Inflammatory macrophage (primary cell): ENCODE measurements around the gene ARHGAP6.

Source experiments
- DNase-seq, 2 donors: peaks; one replicate each; pipeline ENCODE4 v3.0.0-alpha.2; 2020 to 2022

ARHGAP6 gene

DNA sequence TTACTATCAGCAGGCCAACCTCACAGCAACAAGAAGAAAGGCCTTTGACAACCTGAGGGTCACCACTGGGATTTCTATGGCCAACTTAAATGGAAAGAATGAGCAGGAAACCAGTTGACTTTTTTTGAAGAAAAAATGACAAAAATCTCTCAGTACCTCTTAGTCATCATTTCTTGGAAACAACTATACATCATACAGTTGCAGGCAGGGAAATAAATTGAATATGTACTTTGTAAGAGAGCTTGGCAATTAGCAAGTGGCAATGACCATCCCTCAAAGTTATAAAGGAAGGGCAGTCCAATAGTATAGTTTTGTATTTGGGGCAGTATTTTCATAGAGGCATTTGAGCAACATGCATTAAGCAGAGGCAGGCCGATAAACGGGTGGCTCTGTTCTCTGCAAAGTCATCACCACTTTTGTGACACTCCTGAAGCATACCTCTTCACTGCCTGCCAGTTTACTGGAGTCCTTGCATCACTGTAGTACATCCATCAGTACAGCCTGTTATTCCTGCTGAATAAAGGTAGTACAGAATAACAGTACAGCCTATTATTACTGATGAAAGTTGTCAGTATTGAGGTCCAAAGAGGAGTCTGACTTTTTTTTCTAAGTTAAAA lies 455.8 kb downstream of the ARHGAP6 start:
- DNase-seq: no peak

DNA sequence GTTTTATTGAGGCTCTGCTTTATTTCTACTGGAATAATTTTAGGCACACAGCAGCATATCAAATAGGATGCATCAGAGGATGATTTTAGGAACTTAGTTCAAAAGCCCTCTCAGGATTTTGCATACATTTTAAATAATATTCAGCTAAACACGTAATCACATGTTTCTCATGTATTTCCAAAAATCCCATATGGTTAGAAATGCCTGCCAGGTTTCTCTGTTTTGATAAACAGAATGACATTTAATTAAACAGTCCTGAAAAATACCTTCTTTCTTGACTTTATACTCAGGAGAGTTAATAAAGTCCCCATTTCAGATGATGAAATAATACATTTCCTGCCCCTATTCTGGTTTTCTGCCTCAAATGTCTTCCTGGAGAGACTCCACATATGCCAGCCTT lies 459.0 kb downstream of the ARHGAP6 start:
- no peak for DNase-seq

DNA sequence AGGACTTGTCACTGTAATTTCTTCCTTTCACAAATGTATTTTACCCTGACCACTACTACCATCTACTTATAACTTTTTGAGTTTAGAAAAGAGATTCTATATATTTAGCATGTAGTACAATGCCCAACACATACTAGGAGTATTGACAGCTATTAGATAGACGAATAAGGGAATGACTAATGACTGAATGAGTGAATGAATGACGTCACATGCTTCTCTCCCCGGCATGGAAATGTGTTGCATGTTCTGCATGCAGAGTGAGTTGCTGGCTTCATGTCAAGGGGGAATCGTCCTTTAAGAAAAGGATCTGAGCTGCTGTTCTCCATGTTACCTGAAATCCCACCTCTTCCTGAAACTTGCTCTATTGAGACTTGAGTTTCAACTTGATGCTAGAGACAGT lies 459.9 kb downstream of the ARHGAP6 start:
- DNase-seq: no peak

- DNase-seq: no peak
Measured at GRCh38 chrX:11197671-11198070, 468.0 kb downstream of the ARHGAP6 start.

- DNase-seq: no peak
Measured at GRCh38 chrX:11196476-11196875, 469.2 kb downstream of the ARHGAP6 start.

- peak in 1 of 2 donors; percentile 9 for DNase-seq
Measured at GRCh38 chrX:11193035-11193469, 472.7 kb downstream of the ARHGAP6 start.

GRCh38 chrX:11190745-11191510 lies 474.8 kb downstream of the ARHGAP6 start:
- no peak for DNase-seq

GRCh38 chrX:11189097-11189496 lies 476.6 kb downstream of the ARHGAP6 start:
- DNase-seq: no peak

- DNase-seq: no peak
Measured at GRCh38 chrX:11188664-11189063, 477.1 kb downstream of the ARHGAP6 start.

DNA sequence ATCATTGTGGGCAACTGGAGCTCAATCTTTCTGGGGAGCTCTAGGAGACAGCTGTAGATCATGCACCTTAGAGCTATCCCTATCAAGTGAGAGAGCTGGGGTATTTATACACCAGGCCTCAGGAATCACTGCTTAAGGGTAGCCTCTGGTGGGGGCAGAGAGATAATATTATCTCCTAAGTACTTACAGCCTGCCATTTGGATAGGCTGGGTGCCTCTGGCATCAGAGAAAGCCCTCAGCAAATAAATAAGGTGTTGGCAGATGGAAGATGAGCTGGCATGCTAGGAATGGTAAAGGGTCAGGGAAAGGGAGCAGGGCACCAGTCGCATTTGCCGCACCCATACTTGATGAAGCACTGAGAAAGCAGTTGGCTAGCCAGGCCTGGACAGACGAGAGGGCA lies 478.7 kb downstream of the ARHGAP6 start:
- no peak for DNase-seq

GRCh38 chrX:11185861-11186260 lies 479.9 kb downstream of the ARHGAP6 start:
- no peak for DNase-seq

DNA sequence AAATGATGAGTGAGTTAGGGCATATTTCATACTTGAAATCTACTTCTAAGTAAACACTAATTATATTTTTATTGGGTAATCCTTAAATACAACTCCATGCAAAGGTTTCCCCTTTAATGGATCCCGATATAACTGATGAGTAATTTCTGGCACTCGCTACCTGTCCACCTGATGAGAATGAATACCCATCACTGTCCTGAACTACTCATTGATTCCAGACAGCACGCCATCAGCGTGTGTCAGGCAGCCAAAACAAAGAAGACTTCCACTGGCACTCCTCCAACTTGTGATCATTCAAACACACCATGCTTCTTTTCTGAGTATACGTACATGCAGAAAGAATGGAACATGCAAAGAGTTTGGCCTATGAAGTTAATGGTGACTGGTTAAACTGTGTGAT lies 485.1 kb downstream of the ARHGAP6 start:
- no peak for DNase-seq

- no peak for DNase-seq
Measured at GRCh38 chrX:11172415-11172814, 493.3 kb downstream of the ARHGAP6 start.

- DNase-seq: no peak
Measured at GRCh38 chrX:11171956-11172355, 493.8 kb downstream of the ARHGAP6 start.

GRCh38 chrX:11164433-11164832 lies 501.3 kb downstream of the ARHGAP6 start:
- no peak for DNase-seq

DNA sequence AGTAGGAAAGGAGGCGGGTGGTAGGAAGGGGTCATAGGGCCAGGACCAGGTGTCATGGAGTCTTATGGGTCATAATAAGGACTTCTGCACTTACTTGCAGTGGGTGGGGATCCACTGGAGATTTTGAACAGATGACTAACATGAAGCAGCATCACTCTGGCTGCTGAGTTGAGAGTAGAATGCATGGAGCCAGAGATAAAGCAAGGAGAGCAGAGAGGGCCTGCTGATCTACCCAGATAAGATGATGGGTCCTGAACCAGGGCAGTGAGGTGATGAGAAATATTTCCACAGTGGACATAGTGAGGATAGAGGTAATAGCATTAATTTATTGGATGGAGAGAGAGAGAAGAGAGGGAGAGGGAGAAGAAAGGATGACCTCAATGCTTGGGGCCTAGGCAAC lies 506.6 kb downstream of the ARHGAP6 start:
- DNase-seq: no peak

DNA sequence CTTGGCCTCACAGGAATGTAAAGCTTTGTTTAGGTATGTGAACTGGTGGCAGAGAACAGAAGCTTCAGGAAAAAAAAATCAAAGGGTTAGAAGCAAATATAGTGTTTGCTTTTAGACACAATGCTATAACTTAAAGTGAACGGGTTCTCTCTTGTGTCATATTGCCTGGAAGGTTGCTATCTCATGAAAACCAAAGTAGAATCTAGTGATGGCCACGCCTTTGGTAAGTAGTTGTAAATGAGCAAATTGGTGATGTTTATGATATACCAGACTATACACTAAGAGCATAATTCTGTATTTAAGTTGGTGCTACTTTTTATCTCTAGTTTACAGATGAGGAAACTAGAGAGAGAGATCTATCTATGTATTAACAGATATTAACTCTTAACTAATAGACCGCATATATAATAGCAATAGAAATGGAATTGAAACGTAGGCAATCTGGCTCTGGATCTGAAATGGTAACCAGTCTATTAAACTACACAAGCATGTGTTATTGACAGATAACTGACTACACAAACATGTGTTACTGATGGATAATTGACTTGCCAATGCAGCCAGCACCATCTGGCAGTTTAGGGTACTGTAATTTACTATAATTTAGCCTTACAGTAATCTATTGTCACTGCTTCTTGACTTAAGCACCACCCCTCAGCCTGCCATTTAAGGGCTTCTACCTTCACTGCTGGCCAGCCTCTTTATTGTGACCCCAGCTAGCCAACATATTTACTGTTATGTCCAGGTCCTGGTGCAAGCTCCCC lies 513.7 kb downstream of the ARHGAP6 start:
- no peak for DNase-seq

DNA sequence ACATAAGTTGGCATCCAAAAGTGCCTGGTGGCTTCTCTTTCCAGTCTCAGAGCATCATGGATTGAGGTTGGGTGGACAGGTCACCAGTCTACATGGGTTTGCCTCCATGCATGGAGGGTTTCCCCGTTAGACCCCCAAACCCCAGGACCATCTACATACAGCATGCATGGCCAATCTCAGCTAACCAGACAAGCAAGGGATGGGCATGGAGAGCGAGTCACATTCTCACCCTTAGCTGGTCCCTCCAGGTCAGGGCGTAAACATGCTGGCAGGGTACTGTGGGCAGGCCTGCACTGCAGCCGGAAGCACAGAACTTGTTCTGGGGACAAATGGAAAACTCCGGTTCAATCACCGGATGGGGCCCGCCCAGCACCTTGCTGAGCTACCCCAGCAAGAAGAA lies 517.3 kb downstream of the ARHGAP6 start:
- DNase-seq: no peak

GRCh38 chrX:11146411-11146810 lies 519.3 kb downstream of the ARHGAP6 start:
- DNase-seq: no peak

DNA sequence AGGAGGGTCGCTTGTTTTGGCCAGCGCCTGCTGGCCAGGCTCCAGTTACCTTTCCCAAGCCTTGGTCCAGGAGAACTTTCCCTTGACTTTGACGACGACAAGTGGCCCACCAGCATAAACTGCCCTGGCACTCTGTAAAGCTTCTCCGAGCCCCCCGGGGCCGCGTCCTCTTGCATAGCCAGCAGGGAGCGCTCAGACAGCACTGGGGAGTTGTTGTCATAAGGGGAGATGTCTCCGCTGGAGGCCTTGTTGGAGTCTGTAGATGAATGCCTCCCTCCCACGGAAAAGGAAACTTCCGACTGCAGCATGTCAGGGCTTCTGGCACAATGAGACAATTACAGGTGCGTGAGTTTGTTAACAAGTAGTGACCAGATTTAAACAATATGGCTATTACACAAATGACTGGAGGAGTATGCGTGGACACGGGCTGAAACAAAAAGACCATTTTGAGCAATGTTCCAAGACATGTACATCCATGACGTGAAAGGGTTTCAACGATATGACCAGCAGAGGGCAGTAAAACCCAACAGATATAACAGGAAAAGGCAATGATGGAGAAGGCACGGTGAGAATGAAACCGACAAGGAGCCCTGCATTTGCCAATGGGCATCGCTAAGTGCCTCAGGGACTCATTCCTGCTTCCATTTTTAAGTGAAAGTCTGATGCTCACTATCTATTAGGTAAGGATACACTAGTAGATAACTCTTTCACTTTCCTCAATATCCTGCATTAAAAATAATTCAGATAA lies 521.6 kb downstream of the ARHGAP6 start:
- peak; percentile 72 to 79 for DNase-seq

GRCh38 chrX:11138498-11139390 lies 527.0 kb downstream of the ARHGAP6 start:
- no peak for DNase-seq
